Amygdala (tissue), 56 donors: ENCODE measurements around the gene C16orf90.
"Not testable (repeated sequence)": the region's sequence is repeated elsewhere in the genome, so short reads cannot be mapped to it uniquely, and the experiment has no call there.

Experiments used
- DNase-seq, 56 donors: peaks; one replicate each; lab custom pipeline; 2025; lab: John Stamatoyannopoulos, UW

The C16orf90 gene

GRCh38 chr16:3485097-3485745, 10.1 kb downstream of the C16orf90 start:
- no peak for DNase-seq

- peak in 10 of 56 donors; percentile 11 to 59 (median 37) for DNase-seq
Observed at GRCh38 chr16:3484318-3485096, 10.8 kb downstream of the C16orf90 start.

DNA sequence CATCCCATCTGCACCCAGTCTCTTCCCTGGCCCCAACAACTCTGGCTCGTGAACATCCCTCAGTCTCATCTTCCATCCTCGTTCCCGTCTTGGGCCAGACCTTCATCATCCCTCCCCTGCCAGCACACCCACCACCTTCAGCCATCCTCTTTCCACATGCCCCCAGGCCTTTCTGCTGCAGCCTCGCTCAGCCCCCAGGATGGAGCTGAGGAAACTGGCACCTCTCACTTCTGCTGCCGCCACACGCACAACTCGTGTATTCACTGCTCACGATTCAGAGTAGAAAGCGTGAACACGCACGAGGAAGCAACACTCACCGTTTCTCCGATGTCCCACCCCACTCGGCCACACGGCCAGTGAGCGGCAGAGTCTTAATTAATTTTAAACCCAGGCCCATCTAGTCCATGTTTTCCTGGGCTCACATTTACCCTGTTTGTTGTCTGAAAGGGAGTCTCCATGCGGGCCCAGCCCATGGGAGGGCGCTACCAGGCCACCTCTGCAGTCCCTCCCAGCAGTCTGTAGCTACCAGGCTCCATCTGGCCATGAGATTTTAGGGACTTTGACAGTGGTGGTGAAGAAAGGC, 12.5 kb downstream of the C16orf90 start:
- no peak for DNase-seq

- DNase-seq: peak in 2 of 56 donors; percentile 24 to 38
Observed at GRCh38 chr16:3481696-3482658, 13.3 kb downstream of the C16orf90 start.

GRCh38 chr16:3480901-3481695, 14.2 kb downstream of the C16orf90 start:
- DNase-seq: no peak

DNA sequence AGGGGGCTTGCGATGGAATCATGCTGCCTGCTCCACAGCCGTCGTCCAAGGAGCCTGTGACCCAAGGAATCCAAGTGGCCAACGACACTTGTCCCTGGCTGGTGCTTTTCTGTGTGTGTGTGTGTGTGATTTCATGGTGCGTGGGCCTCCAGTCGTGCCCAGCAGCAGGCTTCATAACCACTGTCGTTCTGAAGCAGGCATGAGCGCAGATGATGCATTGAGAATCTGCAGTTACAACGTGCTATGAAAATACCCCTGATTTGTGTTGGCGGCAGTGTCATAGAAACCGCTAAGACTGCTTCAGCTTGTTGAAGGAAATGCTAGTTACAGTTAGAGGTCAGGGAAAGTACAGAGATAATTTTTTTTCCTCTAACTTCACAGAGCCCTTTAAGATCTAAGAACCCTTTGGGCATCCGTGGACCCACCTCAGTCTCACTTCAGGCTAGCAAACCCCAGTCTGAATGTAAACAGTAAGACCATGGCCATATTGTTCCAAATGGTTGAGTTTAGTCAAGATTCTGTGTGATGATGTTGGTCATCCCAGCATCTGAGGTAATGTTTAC, 15.6 kb downstream of the C16orf90 start:
- peak in 8 of 56 donors; percentile 13 to 42 (median 23) for DNase-seq

- DNase-seq: no peak
Observed at GRCh38 chr16:3478242-3478925, 16.9 kb downstream of the C16orf90 start.

DNA sequence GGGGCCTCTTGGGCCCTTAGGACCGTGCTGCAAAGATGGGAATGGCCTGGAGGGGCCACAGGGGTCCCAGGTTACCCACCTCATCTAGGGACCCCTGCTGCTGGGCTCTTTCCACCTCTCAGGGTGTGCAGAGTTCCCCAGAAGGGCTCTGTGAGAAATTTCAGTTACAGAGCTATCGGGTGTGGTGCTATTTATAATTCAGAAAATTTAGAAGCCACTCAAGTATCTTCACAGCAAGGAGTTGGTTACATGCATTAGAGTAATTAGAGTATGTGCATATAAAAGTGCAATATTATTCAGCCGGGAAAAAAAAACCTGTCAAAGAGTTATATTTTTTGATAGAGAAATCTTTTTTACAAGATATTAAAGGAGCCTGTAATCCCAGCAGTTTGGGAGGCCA, 18.9 kb downstream of the C16orf90 start:
- no peak for DNase-seq

DNA sequence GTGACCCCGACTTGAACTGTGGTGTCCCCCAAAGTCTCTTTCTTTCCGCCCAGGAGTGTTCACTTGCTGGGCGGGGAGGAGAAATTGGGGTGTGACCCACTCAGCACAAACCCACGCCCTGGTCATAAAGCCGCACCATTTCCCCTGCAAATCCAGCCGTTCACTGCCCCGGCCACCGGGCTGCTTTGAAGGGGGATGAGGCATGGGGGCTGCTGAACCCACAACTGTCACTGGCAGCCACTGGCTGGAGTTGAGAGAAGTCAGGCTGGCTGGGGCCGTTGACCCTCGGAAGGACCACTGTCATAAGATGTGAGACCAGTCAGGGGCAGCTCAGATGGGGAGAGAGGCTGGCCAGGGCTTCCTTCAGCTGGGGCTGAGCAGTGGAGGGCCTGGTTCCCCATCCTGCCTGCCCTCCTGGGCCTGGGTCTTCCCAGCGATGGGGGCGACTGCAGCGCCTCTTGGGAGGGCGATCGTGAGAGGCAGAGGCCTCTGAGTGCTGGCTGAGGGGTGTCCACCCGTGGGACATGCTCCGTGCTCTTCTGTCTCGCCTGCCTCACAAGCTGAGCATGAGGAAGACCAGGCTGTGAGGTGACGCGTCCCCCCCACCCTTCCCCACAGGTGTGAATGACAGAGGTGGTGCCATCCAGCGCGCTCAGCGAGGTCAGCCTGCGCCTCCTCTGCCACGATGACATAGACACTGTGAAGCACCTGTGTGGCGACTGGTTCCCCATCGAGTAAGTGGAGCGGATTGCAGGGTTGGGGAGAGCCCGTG, 19.5 kb downstream of the C16orf90 start:
- DNase-seq: no peak

GRCh38 chr16:3474870-3475269, 20.4 kb downstream of the C16orf90 start:
- DNase-seq: not testable (repeated sequence)

GRCh38 chr16:3474136-3474779, 21.0 kb downstream of the C16orf90 start:
- no peak for DNase-seq

DNA sequence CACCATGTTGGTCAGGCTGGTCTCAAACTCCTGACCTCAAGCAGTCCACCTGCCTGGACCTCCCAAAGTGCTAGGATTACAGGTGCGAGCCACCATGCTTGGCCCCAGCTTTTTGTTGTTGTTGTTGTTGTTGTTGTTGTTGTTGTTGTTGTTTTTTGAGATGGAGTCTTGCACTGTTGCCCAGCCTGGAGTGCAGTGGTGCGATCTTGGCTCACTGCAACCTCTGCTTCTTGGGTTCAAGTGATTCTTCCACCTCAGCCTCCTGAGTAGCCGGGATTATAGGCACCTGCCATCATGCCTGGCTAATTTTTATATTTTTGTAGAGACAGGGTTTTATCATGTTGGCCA, 21.7 kb downstream of the C16orf90 start:
- DNase-seq: not testable (repeated sequence)

GRCh38 chr16:3472878-3473595, 22.3 kb downstream of the C16orf90 start:
- no peak for DNase-seq

GRCh38 chr16:3471518-3472176, 23.6 kb downstream of the C16orf90 start:
- DNase-seq: no peak

GRCh38 chr16:3470723-3471122, 24.6 kb downstream of the C16orf90 start:
- no peak for DNase-seq

GRCh38 chr16:3469736-3470135, 25.6 kb downstream of the C16orf90 start:
- no peak for DNase-seq
